Gastroesophageal sphincter (tissue), 4 donors: ENCODE data around the gene RRAD. TPM values are rescaled to one million over a fixed set of nuclear protein-coding genes. Genes with fewer than 3 reads are reported as not detected.

Source experiments
- ATAC-seq: fragments of 150-250 bp; one replicate; pipeline ENCODE4 v1.9.1; 2016; ENCODE audit warnings: mild to moderate bottlenecking, moderate library complexity
- H3K27ac ChIP-seq, 4 donors: fragments of 200-600 bp; sonication (generic) in 3 of 4; 1 replicate in 3 of 4; 2 replicates in 1 of 4; pipeline ENCODE4 v1.5.1; 2016 to 2019
- H3K27me3 ChIP-seq: fragments of 200-600 bp; sonication (generic); one replicate; pipeline ENCODE4 v1.5.1; 2019
- H3K36me3 ChIP-seq, 2 donors: fragments of 200-600 bp; sonication (generic); one replicate each; pipeline ENCODE4 v1.5.1; 2019; ENCODE audit warnings: control low read depth in 1 of 2
- H3K4me1 ChIP-seq, 3 donors: fragments of 200-600 bp; sonication (generic); 1 replicate in 2 of 3; 2 replicates in 1 of 3; pipeline ENCODE4 v1.5.1; 2016 to 2019; ENCODE audit warnings: control low read depth in 2 of 3
- H3K4me3 ChIP-seq, 2 donors: fragments of 200-600 bp; sonication (generic); one replicate each; pipeline ENCODE4 v1.5.1; 2019; ENCODE audit warnings: mild to moderate bottlenecking in 1 of 2, moderate library complexity in 1 of 2
- H3K9me3 ChIP-seq, 3 donors: fragments of 200-600 bp; sonication (generic); one replicate each; pipeline ENCODE4 v1.5.1; 2017 to 2019; ENCODE audit warnings: control low read depth in 2 of 3
- CTCF ChIP-seq, 4 experiments: fragments of 200-600 bp in 2 of 4; fragments of 450-650 bp in 2 of 4; sonication (generic) in 1 of 4; IDR thresholded peaks; one replicate each; pipeline ENCODE4 v1.5.1; 2017 to 2019; ENCODE audit warnings: antibody characterized with exemption in 4 of 4, mild to moderate bottlenecking in 2 of 4, moderate library complexity in 2 of 4
- EP300 ChIP-seq: sonication (generic); formaldehyde crosslinking; IDR thresholded peaks from one replicate; pipeline ENCODE4 v1.6.1; 2017; ENCODE audit warnings: antibody characterized with exemption, mild to moderate bottlenecking
- POLR2A ChIP-seq, 2 donors: fragments of 450-650 bp; IDR thresholded peaks; one replicate each; pipeline ENCODE4 v1.6.1; 2017; ENCODE audit warnings: antibody characterized with exemption in 2 of 2, mild to moderate bottlenecking in 2 of 2, moderate library complexity in 1 of 2
- POLR2AphosphoS5 ChIP-seq: sonication (generic); formaldehyde crosslinking; IDR thresholded peaks from one replicate; pipeline ENCODE4 v1.6.1; 2017; ENCODE audit warnings: antibody characterized with exemption
- WGBS, 2 donors: methylation state at CpG; one replicate each; pipeline ENCODE4 v1.1.5; 2018; ENCODE audit warnings: low coverage in 1 of 2; 5-methylcytosine and 5-hydroxymethylcytosine counted together
- total RNA-seq, 4 donors: library from RNA; depleted of rRNA; stranded (reverse); fragments of >200 nt; gene quantifications; one replicate each; pipeline ENCODE4 v1.1.0, GENCODE V29; 2016

RRAD gene
- total RNA-seq, 4 donors from 2014 or later: 33.4 to 103 (median 50.8) TPM

DNA sequence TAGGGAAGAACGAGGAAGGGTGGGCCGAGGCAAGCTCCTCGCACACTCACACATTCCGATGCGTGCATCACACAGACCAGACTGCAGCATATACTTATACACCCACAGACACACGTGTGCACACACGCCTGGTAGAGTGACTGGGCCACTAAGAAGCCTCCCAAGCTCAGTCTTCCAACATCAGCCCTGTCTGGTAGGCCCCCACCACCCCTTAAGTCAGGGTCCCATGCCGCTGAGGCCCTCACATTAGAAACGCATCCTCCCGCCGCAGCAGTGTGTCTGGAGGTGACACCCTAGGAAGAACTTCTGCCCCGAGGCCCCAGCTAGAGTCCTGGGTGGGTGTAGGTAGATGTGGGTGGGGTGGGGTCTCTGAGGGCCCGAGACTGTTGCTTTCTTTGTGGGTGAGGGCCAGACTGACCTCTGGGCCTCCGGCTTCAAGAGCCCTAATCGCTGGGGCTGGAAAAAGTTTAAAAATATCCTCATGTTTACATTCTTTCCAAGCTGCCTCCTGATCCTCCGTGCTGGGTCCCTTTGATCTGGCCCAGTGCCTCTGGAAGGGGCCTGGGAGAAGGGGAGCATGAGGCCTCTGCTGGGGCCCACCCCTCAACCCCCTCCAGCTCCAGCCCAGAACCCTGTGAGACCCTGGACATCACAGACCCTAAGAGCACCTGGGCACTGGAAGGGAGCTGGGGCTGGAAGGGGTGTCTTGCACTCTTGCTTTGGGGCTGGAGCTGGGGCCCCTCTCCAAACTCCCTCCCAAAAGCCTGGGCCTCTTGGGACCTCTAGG lies 20.3 kb downstream of the RRAD start:
- Histone ChIP-seq H3K4me1 (peaks cover 23 to 64% (median 55%) of the 10 kb centered on the region in 3 donors), H3K4me3 (peak overlapping the region in 1 of 2 donors; percentile 32), H3K36me3 (no peaks in the 10 kb centered on the region), H3K9me3 (no peaks in the 10 kb centered on the region), H3K27ac (peak overlapping the region; percentile 67 to 93 (median 92)), H3K27me3 (no peaks in the 10 kb centered on the region)
- WGBS, 2 donors: 29 to 45% methylated on average over 4 to 6 of the region's 16 CpGs
- peak; percentile 5 for ATAC-seq
- no peak for TF ChIP-seq POLR2A (IDR thresholded peaks at IDR 0.05)

GRCh38 chr16:66904428-66904845 lies 20.9 kb downstream of the RRAD start:
- H3K4me1 ChIP-seq: peaks cover 27 to 70% (median 61%) of the 10 kb centered on the region in 3 donors

DNA sequence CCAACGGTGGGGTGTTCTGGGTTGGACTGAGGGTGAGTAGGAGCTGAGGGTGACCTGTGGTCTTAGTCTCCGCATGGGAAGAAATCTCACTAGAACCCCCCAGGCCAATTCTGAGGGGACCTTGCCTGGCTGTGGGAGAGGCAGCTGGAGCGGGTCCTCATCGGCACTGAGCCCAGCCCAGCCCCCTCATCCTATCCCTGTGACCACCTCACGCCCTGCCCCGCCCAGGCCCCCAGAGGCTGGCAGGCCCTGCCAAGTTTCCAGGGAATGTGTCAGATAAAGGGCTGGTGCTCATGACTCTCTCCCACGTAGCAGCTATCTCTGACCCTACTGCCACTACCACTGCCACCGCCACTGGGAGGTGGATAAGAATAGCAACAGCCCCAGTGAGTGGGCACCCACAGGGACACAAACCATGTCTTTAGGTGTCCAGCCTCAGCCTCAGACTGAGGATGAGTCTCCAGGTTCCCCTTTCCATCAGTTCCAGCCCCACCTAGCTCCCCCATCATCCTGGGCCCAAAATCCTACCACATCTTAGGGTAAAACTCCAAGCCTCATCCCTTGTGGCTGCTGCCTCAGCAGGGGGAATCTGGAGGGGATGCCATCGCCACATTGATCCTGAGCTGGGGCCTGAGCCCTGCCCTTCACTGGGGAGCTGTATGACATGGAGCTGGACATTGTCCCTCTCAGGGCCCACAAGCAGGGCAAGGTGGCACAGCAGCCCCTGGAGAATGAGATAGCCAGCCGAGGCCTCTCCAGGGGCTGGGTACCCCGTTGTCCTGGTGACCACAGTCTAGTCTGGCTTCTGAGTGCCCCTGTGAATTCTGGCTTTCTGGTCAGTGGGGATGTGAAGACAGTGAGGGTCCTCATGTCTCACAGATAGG lies 21.5 kb downstream of the RRAD start:
- H3K27me3 ChIP-seq: no peaks in the 10 kb centered on the region
- H3K9me3 ChIP-seq: no peaks in the 10 kb centered on the region
- no peaks in the 10 kb centered on the region for H3K36me3 ChIP-seq
- TF ChIP-seq CTCF (IDR thresholded peaks at IDR 0.05): no peak
- no peak for TF ChIP-seq POLR2A (IDR thresholded peaks at IDR 0.05)
- TF ChIP-seq EP300: no peak
- no peak for TF ChIP-seq POLR2AphosphoS5
- ATAC-seq: no peak
- H3K27ac ChIP-seq: peak overlapping the region; percentile 67 to 93 (median 92)
- 40% methylated on average over 1 of the region's 11 CpGs; no CpG with 5 or more reads in 1 of the 2 donors for WGBS, 2 donors
- no peak overlapping the region for H3K4me3 ChIP-seq
- peaks cover 32 to 76% (median 66%) of the 10 kb centered on the region in 3 donors for H3K4me1 ChIP-seq

More at GRCh38 chr16:66904428-66904845, 20.9 kb downstream of the RRAD start:
- no peak for ATAC-seq
- H3K36me3 ChIP-seq: no peaks in the 10 kb centered on the region
- WGBS, 2 donors: 88% methylated on average over 4 of the region's 13 CpGs; no CpG with 5 or more reads in 1 of the 2 donors
- no peak for TF ChIP-seq POLR2AphosphoS5
- H3K9me3 ChIP-seq: no peaks in the 10 kb centered on the region
- peak overlapping the region; percentile 67 to 93 (median 92) for H3K27ac ChIP-seq
- peak overlapping the region in 1 of 2 donors; percentile 32 for H3K4me3 ChIP-seq
- H3K27me3 ChIP-seq: no peaks in the 10 kb centered on the region

DNA sequence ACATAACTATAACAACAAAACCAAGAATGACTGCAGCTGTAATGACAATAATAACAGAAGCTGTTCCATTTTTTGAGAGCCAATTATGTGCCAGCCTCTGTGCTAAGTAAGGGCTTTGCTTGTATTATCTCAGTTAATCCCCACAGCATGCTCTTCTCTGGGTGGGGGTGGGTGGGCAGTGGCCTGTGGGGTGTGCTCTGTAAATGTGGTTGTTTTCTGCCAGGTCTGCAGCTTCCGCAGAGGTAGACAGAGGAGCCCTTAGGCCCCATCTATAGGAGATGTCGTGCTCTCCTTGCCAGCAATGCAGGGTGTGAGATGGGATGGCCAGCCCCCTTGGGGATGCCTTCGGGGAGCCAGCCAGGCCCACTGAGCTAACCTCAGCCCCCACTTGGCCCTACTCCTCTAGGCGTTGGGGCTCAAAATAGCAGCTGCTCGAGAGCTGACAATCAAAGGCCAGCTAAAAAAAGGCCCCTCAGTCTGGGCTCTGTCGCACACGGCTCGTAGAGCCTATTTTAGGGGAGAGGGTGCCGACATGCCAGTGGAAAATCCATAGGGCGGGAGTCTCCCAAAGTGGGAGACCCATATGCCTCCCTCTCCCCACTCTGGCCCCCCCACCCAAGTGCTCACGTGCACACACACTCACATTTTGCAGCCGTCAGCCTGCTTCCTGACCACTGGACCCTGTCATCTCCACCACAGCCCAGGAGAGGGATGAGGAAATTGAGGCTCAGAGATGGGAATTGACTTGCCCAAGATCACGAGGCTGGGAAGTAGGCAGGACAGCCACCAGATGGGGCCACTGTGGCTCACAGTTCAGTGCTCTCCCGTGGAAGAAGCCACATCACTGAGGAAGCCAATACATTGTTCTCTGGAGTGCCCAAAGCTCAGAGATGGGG lies 22.4 kb downstream of the RRAD start:
- no peak for ATAC-seq
- Histone ChIP-seq H3K27me3 (no peaks in the 10 kb centered on the region), H3K27ac (peak overlapping the region; percentile 67 to 93 (median 92)), H3K4me1 (peaks cover 36 to 85% (median 70%) of the 10 kb centered on the region in 3 donors), H3K36me3 (no peaks in the 10 kb centered on the region), H3K9me3 (no peaks in the 10 kb centered on the region), H3K4me3 (no peak overlapping the region)
- WGBS, 2 donors: 33% methylated on average over 7 of the region's 14 CpGs; no CpG with 5 or more reads in 1 of the 2 donors
- no peak for TF ChIP-seq POLR2AphosphoS5

DNA sequence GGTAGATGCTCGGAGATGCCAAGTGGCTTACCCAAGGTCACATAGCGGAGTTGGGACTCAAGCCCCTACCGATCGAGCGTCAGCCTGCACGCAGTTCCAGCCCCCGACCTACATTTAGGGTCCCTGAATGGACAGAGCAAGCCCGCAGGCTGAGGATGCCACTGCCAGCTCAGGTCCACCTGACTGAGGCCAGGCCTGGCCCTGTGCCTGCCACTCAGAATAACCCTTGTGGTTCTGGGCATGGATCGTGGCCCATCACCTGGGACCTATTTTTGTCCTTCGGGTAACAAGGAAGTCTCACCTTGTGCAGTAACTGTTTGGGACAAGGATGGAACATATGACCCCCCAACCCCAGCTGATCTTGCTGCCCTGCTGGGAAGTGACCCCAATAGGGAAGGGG lies 23.7 kb downstream of the RRAD start:
- ATAC-seq: no peak
- Histone ChIP-seq H3K27me3 (no peaks in the 10 kb centered on the region), H3K27ac (peak overlapping the region; percentile 82 to 93 (median 92)), H3K4me3 (no peak overlapping the region), H3K9me3 (no peaks in the 10 kb centered on the region), H3K4me1 (peaks cover 36 to 96% (median 70%) of the 10 kb centered on the region in 3 donors), H3K36me3 (no peaks in the 10 kb centered on the region)
- WGBS, 2 donors: 86% methylated on average over 1 of the region's 10 CpGs; no CpG with 5 or more reads in 1 of the 2 donors
- TF ChIP-seq EP300: no peak
- TF ChIP-seq POLR2A (IDR thresholded peaks at IDR 0.05): no peak
- TF ChIP-seq CTCF (IDR thresholded peaks at IDR 0.05): no peak
- no peak for TF ChIP-seq POLR2AphosphoS5
